A549 (cell line): ENCODE data around the gene RHNO1. TPM values are rescaled to one million over a fixed set of nuclear protein-coding genes. Genes with fewer than 3 reads are reported as not detected.

Experiments used
- BHLHE40 ChIP-seq: IDR thresholded peaks from 2 replicates; pipeline ENCODE4 v1.6.1; 2012; ENCODE audit warnings: low read depth, low read length, inconsistent platforms
- CBX2 ChIP-seq: fragments of 200-600 bp; sonication (generic); IDR thresholded peaks from 2 replicates; pipeline ENCODE4 v1.6.1; 2016; ENCODE audit warnings: low read depth, mild to moderate bottlenecking, borderline replicate concordance
- CEBPB ChIP-seq, 2 experiments: fragments of >200 bp in 1 of 2; sonication (Bioruptor Twin) in 1 of 2; formaldehyde crosslinking in 1 of 2; IDR thresholded peaks; 2 replicates each; pipeline ENCODE4 v1.6.1; 2012 to 2016
- CHD2 ChIP-seq: fragments of 150-350 bp; IDR thresholded peaks from 2 replicates; pipeline ENCODE4 v1.6.1; 2014; ENCODE audit warnings: low read length; ENCODE audit not compliant: partially characterized antibody
- CHD4 ChIP-seq: fragments of 200-600 bp; sonication (generic); IDR thresholded peaks from 2 replicates; pipeline ENCODE4 v1.6.1; 2016; ENCODE audit warnings: antibody characterized with exemption, mild to moderate bottlenecking, borderline replicate concordance
- EP300 ChIP-seq, 2 experiments: fragments of >200 bp; sonication (Bioruptor Twin); formaldehyde crosslinking; IDR thresholded peaks; 2 replicates in 1 of 2; 3 replicates in 1 of 2; pipeline ENCODE4 v1.6.1; 2016 to 2017
- FOSB ChIP-seq: fragments of 250-450 bp; sonication (Bioruptor Pico); IDR thresholded peaks from 2 replicates; pipeline ENCODE4 v1.5.0; 2020; ENCODE audit warnings: mild to moderate bottlenecking, moderate library complexity
- FOSL2 ChIP-seq, 2 experiments: fragments of 450-650 bp in 1 of 2; fragments of >200 bp in 1 of 2; sonication (Bioruptor Twin) in 1 of 2; formaldehyde crosslinking; IDR thresholded peaks; 2 replicates each; pipeline versions ENCODE4 v1.5.0 to v1.6.1; 2016 to 2020; ENCODE audit warnings: mild to moderate bottlenecking in 1 of 2, moderate library complexity in 1 of 2
- FOXS1 ChIP-seq: fragments of 250-450 bp; sonication (Bioruptor Pico); IDR thresholded peaks from 2 replicates; pipeline ENCODE4 v1.5.0; 2020; ENCODE audit warnings: mild to moderate bottlenecking, moderate library complexity
- GATA3 ChIP-seq: IDR thresholded peaks from 2 replicates; pipeline ENCODE4 v1.6.1; 2012; ENCODE audit warnings: borderline replicate concordance
- HEYL ChIP-seq: fragments of 250-450 bp; sonication (Bioruptor Pico); IDR thresholded peaks from 2 replicates; pipeline ENCODE4 v1.8.0; 2021; ENCODE audit warnings: mild to moderate bottlenecking, moderate library complexity
- HOXA7 ChIP-seq: fragments of 250-450 bp; sonication (Bioruptor Pico); IDR thresholded peaks from 2 replicates; pipeline ENCODE4 v1.5.0; 2020; ENCODE audit warnings: mild to moderate bottlenecking, moderate library complexity
- HOXB13 ChIP-seq: fragments of 250-450 bp; sonication (Bioruptor Pico); IDR thresholded peaks from 2 replicates; pipeline ENCODE4 v1.5.0; 2020; ENCODE audit warnings: low read depth, mild to moderate bottlenecking, moderate library complexity
- HOXB5 ChIP-seq: fragments of 250-450 bp; sonication (Bioruptor Pico); IDR thresholded peaks from 2 replicates; pipeline ENCODE4 v1.5.0; 2020; ENCODE audit warnings: mild to moderate bottlenecking, moderate library complexity
- JUNB ChIP-seq: fragments of >200 bp; sonication (Bioruptor Twin); formaldehyde crosslinking; IDR thresholded peaks from 2 replicates; pipeline ENCODE4 v1.6.1; 2016
- KDM1A ChIP-seq: fragments of 200-600 bp; sonication (generic); IDR thresholded peaks from 2 replicates; pipeline ENCODE4 v1.6.1; 2016; ENCODE audit warnings: low read depth, mild to moderate bottlenecking
- KDM5A ChIP-seq: fragments of 200-600 bp; sonication (generic); IDR thresholded peaks from 2 replicates; pipeline ENCODE4 v1.6.1; 2016; ENCODE audit warnings: antibody characterized with exemption, mild to moderate bottlenecking
- MAZ ChIP-seq: fragments of 150-350 bp; IDR thresholded peaks from 2 replicates; pipeline ENCODE4 v1.6.1; 2014; ENCODE audit warnings: antibody characterized with exemption, low read depth, low read length, borderline replicate concordance
- MYC ChIP-seq: IDR thresholded peaks from 2 replicates; pipeline ENCODE4 v1.6.1; 2012; ENCODE audit warnings: mild to moderate bottlenecking, inconsistent platforms, low read length, improper control_type of control experiment, borderline replicate concordance
- NPAS2 ChIP-seq: fragments of 250-450 bp; sonication (Bioruptor Pico); IDR thresholded peaks from 2 replicates; pipeline ENCODE4 v1.8.0; 2022; ENCODE audit warnings: mild to moderate bottlenecking, moderate library complexity, borderline replicate concordance
- NR3C1 ChIP-seq: fragments of >200 bp; sonication (Bioruptor Twin); formaldehyde crosslinking; IDR thresholded peaks from 3 replicates; pipeline ENCODE4 v1.6.1; 2017
- POLR2A ChIP-seq: IDR thresholded peaks from 2 replicates; pipeline ENCODE4 v1.6.1; 2012; ENCODE audit warnings: mild to moderate bottlenecking, low read length
- RAD21 ChIP-seq, 2 experiments: fragments of >200 bp in 1 of 2; sonication (Bioruptor Twin) in 1 of 2; formaldehyde crosslinking in 1 of 2; IDR thresholded peaks in 1 of 2; conservative IDR thresholded peaks in 1 of 2; 2 replicates in 1 of 2; 3 replicates in 1 of 2; pipeline ENCODE4 v1.6.1; 2012 to 2018; ENCODE audit warnings: inconsistent platforms in 1 of 2
- SMC3 ChIP-seq: fragments of >200 bp; sonication (Bioruptor Twin); formaldehyde crosslinking; IDR thresholded peaks from 3 replicates; pipeline ENCODE4 v1.6.1; 2018; ENCODE audit warnings: inconsistent platforms
- SREBF2 ChIP-seq: fragments of 450-650 bp; IDR thresholded peaks from 2 replicates; pipeline ENCODE4 v1.6.1; 2014; ENCODE audit warnings: mild to moderate bottlenecking, moderate library complexity
- TFCP2L1 ChIP-seq: fragments of 250-450 bp; sonication (Bioruptor Pico); IDR thresholded peaks from 2 replicates; pipeline ENCODE4 v1.5.0; 2021; ENCODE audit warnings: mild to moderate bottlenecking
- TP53 ChIP-seq: fragments of 250-450 bp; sonication (Bioruptor Pico); IDR thresholded peaks from 2 replicates; pipeline ENCODE4 v1.5.0; 2021; ENCODE audit warnings: mild to moderate bottlenecking, moderate library complexity
- ZC3H11A ChIP-seq: fragments of 450-650 bp; IDR thresholded peaks from 2 replicates; pipeline ENCODE4 v1.6.1; 2014; ENCODE audit warnings: antibody characterized with exemption, mild to moderate bottlenecking
- ZFP36 ChIP-seq: fragments of 450-650 bp; IDR thresholded peaks from 2 replicates; pipeline ENCODE4 v1.6.1; 2014; ENCODE audit warnings: borderline replicate concordance; ENCODE audit not compliant: partially characterized antibody
- ZNF302 ChIP-seq: fragments of 250-450 bp; sonication (Bioruptor Pico); IDR thresholded peaks from 2 replicates; pipeline ENCODE4 v1.9.0; 2021; ENCODE audit warnings: inconsistent platforms, mild to moderate bottlenecking, moderate library complexity
- polyA plus RNA-seq, 4 experiments: library from polyadenylated mRNA; depleted of rRNA in 3 of 4; stranded (reverse); fragments of >200 nt; fragmentation: RNase III in 1 of 4; extraction: RNeasy Plus Mini Kit Qiagen cat#74134 plus additional on column Dnase treatment in 1 of 4; gene quantifications; 2 replicates in 3 of 4; 3 replicates in 1 of 4; pipeline ENCODE4 v1.2.3, GENCODE V29; 2011 to 2017
- TF ChIP-seq, protein P1 (sequence below): IDR thresholded peaks from 2 replicates; pipeline ENCODE4 v1.6.1; 2012; ENCODE audit warnings: low read depth, borderline replicate concordance
- TF ChIP-seq, protein P2 (sequence below): fragments of 200-600 bp; sonication (generic); IDR thresholded peaks from 2 replicates; pipeline ENCODE4 v1.6.1; 2016; ENCODE audit warnings: antibody characterized with exemption, mild to moderate bottlenecking, moderate library complexity
- TF ChIP-seq, protein P3 (sequence below): fragments of 250-450 bp; sonication (Bioruptor Pico); IDR thresholded peaks from 2 replicates; pipeline ENCODE4 v1.5.0; 2020; ENCODE audit warnings: low read depth, mild to moderate bottlenecking, moderate library complexity
- TF ChIP-seq, protein P4 (sequence below): fragments of 150-350 bp; IDR thresholded peaks from 2 replicates; pipeline ENCODE4 v1.6.1; 2014; ENCODE audit warnings: low read depth, mild to moderate bottlenecking, low read length
- TF ChIP-seq, protein P5 (sequence below): IDR thresholded peaks from 2 replicates; pipeline ENCODE4 v1.6.1; 2012
- TF ChIP-seq, protein P6 (sequence below): fragments of >200 bp; sonication (Bioruptor Twin); formaldehyde crosslinking; IDR thresholded peaks from 3 replicates; pipeline ENCODE4 v1.6.1; 2016

The RHNO1 gene
- polyA plus RNA-seq, 2 of the 4 experiments (the other 2 are of a cell fraction), result 35.7 to 85.9 TPM

DNA sequence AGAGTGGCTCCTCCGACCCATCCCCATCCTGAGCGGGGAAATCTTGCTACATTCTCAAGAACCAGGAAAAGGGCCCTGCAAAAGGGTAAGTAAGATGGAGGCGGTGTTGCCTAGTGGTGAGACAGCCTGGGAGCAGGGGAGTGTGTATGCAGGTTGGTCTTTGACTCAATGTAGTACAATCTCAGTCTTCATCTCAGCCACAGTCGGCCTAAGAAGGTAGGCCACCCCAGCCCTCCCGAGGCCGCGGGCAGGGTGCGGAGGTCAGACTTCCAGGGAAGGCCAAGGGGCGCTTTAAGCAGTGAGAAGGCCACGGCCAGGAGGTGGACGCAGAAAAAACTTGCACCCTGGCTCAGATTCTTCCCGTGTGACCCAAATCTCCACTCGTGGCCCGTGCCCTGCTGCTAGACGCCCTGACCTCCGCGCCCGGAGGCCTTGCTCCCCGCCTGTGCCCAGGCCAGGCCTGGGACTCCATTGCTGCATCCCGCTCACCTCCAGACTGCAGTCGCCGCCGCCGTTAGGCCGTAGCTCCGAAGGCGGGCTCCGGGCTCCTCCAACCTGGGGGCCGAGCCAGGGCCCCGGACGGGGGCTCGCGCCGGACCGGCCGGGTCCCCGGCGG is 484 bp upstream of the RHNO1 start (continued):
- TF ChIP-seq, protein P1, sequence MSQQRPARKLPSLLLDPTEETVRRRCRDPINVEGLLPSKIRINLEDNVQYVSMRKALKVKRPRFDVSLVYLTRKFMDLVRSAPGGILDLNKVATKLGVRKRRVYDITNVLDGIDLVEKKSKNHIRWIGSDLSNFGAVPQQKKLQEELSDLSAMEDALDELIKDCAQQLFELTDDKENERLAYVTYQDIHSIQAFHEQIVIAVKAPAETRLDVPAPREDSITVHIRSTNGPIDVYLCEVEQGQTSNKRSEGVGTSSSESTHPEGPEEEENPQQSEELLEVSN, result no peak
- TF ChIP-seq KDM5A (peak; percentile 64; the same call in 1 of the 2 replicates), BHLHE40 (no peak), TP53 (CRISPR knock-in tag) (no peak), NR3C1 (no peak), CEBPB (IDR thresholded peaks at IDR 0.05) (no peak), KDM1A (no peak), NPAS2 (peak; percentile 48; the same call in 1 of the 2 replicates), FOXS1 (CRISPR knock-in tag) (0 out of 2 replicates have a peak, but pooled peaks have one; percentile 38), CBX2 (no peak), ZFP36 (no peak), EP300 (IDR thresholded peaks at IDR 0.05) (no peak), HOXB13 (CRISPR knock-in tag) (peak; percentile 87; the same call in 1 of the 2 replicates), HOXB5 (CRISPR knock-in tag) (no peak), HOXA7 (no peak), ZNF302 (CRISPR knock-in tag) (no peak; the same call in 1 of the 2 replicates), GATA3 (no peak), MAZ (no peak), SREBF2 (no peak), FOSL2 (IDR thresholded peaks at IDR 0.05) (no peak), FOSL2 (CRISPR knock-in tag; IDR thresholded peaks at IDR 0.05) (no peak), ZC3H11A (no peak), CHD2 (no peak), MYC (no peak), SMC3 (no peak), TFCP2L1 (no peak), RAD21 (conservative IDR thresholded peaks at IDR 0.05 in 1 of 2, IDR thresholded peaks at IDR 0.05 in 1 of 2) (no peak), FOSB (CRISPR knock-in tag) (no peak), CHD4 (no peak), HEYL (CRISPR knock-in tag) (no peak), JUNB (no peak), POLR2A (no peak)
- TF ChIP-seq, protein P2, sequence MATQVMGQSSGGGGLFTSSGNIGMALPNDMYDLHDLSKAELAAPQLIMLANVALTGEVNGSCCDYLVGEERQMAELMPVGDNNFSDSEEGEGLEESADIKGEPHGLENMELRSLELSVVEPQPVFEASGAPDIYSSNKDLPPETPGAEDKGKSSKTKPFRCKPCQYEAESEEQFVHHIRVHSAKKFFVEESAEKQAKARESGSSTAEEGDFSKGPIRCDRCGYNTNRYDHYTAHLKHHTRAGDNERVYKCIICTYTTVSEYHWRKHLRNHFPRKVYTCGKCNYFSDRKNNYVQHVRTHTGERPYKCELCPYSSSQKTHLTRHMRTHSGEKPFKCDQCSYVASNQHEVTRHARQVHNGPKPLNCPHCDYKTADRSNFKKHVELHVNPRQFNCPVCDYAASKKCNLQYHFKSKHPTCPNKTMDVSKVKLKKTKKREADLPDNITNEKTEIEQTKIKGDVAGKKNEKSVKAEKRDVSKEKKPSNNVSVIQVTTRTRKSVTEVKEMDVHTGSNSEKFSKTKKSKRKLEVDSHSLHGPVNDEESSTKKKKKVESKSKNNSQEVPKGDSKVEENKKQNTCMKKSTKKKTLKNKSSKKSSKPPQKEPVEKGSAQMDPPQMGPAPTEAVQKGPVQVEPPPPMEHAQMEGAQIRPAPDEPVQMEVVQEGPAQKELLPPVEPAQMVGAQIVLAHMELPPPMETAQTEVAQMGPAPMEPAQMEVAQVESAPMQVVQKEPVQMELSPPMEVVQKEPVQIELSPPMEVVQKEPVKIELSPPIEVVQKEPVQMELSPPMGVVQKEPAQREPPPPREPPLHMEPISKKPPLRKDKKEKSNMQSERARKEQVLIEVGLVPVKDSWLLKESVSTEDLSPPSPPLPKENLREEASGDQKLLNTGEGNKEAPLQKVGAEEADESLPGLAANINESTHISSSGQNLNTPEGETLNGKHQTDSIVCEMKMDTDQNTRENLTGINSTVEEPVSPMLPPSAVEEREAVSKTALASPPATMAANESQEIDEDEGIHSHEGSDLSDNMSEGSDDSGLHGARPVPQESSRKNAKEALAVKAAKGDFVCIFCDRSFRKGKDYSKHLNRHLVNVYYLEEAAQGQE, result no peak
- TF ChIP-seq, protein P3, sequence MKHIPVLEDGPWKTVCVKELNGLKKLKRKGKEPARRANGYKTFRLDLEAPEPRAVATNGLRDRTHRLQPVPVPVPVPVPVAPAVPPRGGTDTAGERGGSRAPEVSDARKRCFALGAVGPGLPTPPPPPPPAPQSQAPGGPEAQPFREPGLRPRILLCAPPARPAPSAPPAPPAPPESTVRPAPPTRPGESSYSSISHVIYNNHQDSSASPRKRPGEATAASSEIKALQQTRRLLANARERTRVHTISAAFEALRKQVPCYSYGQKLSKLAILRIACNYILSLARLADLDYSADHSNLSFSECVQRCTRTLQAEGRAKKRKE, result peak; percentile 85; the same call in 1 of the 2 replicates
- TF ChIP-seq, protein P4, sequence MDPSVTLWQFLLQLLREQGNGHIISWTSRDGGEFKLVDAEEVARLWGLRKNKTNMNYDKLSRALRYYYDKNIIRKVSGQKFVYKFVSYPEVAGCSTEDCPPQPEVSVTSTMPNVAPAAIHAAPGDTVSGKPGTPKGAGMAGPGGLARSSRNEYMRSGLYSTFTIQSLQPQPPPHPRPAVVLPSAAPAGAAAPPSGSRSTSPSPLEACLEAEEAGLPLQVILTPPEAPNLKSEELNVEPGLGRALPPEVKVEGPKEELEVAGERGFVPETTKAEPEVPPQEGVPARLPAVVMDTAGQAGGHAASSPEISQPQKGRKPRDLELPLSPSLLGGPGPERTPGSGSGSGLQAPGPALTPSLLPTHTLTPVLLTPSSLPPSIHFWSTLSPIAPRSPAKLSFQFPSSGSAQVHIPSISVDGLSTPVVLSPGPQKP, result no peak
- TF ChIP-seq, protein P5, sequence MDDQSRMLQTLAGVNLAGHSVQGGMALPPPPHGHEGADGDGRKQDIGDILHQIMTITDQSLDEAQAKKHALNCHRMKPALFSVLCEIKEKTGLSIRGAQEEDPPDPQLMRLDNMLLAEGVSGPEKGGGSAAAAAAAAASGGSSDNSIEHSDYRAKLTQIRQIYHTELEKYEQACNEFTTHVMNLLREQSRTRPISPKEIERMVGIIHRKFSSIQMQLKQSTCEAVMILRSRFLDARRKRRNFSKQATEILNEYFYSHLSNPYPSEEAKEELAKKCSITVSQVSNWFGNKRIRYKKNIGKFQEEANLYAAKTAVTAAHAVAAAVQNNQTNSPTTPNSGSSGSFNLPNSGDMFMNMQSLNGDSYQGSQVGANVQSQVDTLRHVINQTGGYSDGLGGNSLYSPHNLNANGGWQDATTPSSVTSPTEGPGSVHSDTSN, result no peak
- TF ChIP-seq, protein P6, sequence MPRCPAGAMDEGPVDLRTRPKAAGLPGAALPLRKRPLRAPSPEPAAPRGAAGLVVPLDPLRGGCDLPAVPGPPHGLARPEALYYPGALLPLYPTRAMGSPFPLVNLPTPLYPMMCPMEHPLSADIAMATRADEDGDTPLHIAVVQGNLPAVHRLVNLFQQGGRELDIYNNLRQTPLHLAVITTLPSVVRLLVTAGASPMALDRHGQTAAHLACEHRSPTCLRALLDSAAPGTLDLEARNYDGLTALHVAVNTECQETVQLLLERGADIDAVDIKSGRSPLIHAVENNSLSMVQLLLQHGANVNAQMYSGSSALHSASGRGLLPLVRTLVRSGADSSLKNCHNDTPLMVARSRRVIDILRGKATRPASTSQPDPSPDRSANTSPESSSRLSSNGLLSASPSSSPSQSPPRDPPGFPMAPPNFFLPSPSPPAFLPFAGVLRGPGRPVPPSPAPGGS, result no peak
